CD4-positive, alpha-beta T cell treated with Interleukin-15 for 1 hour (primary cell): ENCODE measurements around the gene NRN1L.
"Not testable (repeated sequence)": the region's sequence is repeated elsewhere in the genome, so short reads cannot be mapped to it uniquely, and the experiment has no call there.

ENCODE experiments used
- DNase-seq: peaks from one replicate; pipeline ENCODE4 v3.0.0-alpha.2; 2020

NRN1L gene

DNA sequence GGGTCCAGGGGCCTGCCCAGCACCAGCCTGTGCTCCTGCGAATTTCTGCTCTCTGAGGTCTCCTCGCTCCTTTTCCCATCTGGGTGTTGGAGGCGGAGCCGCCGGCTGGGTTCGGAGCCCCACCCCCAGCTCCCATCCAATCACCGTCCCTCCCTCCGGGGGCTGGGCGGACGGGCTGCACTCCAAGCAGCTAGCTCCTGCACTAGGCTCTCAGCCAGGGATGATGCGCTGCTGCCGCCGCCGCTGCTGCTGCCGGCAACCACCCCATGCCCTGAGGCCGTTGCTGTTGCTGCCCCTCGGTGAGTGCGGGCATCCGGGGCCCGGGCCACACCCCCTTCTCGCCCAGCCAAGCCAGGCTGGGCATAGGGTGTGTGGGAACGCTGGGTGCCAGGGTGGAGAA, at the start of gene NRN1L:
TSS of gene NRN1L (plus strand) at position 202 of the 400 bp plus-strand sequence. CDS start at position 221, 19 bp downstream.
- DNase-seq, result no peak

DNA sequence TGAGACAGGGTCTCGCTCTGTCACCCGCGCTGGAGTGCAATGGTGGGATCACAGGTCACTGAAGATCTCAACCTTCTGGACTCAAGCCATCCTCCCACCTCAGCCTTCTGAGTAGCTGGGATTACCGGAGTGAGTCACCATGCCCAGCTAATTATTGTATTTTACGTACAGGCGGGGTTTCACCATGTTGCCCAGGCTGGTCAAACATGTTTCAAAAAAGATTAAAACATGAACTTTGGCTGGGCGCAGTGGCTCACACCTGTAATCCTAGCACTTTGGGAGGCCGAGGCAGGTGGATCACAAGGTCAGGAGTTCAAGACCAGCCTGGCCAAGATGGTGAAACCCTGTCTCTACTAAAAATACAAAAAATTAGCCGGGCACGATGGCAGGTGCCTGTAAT, 47.5 kb upstream of the NRN1L start:
- not testable (repeated sequence) for DNase-seq

DNA sequence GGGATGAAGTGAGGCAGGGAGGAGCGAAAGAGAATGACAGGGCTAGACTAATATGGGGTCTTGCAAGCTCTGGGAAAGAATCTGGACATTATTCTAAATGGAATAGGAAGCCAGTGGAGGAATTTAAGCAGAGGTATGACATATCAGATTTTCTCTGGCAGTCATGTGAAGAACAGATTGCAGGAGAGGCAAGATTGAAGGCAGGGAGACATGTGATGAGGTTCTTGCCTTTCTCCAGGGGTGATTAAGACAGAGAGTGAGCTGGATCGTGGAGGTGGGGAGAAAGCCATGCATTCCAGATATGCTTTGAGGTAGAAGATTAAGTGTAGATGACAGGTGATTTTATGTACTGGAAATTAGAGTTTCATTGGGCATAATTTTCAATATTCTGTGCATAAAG, 46.9 kb upstream of the NRN1L start:
- DNase-seq, result no peak

DNA sequence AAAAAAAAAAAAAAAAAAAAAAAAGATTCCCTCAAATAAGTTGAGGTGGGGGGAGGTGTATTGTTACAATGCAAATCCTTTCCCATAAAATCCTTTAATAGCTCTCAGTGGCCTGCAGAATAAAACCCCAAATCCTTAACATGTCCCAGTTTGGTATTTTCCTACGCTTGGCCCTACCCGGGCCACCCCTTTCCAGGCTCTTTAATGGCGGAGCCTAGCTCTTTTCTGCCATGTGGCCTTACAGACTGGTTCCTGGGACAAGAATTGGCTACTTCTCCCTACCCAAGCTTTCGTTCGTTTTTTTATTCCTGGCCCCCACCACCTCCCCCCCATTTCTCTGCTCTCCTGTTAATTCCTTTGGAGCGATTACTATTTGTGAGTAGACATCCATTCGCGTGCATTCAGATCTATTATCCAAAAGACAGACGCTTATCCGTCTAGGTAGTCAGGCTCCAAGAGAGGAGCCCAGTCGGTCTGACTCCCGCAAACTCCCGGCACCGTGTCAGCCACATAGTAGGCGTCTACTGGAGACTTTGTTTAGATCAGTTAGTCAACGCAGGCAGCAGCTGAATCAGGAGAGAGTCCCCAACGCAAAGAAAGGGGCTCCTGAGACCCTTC, 43.4 kb upstream of the NRN1L start:
- no peak for DNase-seq

DNA sequence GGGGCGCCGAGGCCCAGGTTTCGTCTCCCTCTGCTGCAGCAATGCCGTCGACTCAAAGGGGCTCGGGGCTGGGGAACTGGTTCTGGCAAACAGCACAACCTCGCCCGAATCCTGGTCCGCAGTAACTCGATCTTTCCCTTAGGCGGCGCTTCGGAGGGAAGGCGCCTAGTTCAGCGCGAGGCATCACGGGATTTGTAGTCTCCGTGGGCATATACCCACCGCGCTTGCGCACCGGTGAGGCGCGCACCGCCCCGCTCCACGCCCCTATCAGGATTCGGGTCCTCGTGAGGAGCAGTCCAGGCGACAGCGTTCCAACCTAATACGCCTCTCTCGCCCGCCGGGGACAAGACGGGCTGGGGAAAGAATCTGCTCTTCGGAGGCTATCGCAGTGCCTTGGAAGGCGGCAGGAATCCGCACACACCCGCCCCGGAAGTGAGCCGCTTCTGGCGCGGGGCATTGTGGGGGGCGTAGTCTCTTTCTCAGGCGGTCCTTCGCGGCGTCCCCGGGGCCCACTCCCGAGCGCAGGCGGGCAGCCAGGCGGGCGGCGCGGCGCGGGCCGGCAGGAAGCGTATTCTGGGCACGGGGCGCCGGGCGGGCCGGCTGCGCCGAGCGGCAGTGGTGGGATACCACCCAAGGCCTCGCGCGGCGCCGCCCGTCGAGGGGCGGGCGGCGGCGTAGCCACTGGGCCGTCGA, 42.7 kb upstream of the NRN1L start, which contains the start of gene THAP11:
TSS of gene THAP11 (plus strand) at position 505 of the 693 bp plus-strand sequence. CDS start 235 bp downstream, outside the sequence.
- peak; percentile 91 for DNase-seq

DNA sequence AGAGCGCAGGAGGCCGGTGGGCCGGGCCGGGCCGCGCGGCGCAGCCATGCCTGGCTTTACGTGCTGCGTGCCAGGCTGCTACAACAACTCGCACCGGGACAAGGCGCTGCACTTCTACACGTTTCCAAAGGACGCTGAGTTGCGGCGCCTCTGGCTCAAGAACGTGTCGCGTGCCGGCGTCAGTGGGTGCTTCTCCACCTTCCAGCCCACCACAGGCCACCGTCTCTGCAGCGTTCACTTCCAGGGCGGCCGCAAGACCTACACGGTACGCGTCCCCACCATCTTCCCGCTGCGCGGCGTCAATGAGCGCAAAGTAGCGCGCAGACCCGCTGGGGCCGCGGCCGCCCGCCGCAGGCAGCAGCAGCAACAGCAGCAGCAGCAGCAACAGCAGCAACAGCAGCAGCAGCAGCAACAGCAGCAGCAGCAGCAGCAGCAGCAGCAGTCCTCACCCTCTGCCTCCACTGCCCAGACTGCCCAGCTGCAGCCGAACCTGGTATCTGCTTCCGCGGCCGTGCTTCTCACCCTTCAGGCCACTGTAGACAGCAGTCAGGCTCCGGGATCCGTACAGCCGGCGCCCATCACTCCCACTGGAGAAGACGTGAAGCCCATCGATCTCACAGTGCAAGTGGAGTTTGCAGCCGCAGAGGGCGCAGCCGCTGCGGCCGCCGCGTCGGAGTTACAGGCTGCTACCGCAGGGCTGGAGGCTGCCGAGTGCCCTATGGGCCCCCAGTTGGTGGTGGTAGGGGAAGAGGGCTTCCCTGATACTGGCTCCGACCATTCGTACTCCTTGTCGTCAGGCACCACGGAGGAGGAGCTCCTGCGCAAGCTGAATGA, 42.0 kb upstream of the NRN1L start:
- DNase-seq, result peak; percentile 62

DNA sequence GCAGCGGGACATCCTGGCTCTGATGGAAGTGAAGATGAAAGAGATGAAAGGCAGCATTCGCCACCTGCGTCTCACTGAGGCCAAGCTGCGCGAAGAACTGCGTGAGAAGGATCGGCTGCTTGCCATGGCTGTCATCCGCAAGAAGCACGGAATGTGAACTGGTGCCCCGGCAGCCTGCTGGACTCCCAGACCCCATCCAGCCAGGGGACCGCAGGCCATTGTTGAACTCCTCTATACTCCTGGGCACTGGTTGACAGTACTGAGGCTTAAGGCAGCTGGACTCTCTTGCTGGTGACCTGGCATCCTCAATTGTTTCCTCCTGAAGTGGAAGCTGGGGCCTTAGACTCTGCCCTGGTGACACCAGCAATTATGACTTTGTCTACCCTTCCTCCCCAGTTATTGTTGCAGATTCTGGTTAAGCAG, 41.3 kb upstream of the NRN1L start:
- no peak for DNase-seq

DNA sequence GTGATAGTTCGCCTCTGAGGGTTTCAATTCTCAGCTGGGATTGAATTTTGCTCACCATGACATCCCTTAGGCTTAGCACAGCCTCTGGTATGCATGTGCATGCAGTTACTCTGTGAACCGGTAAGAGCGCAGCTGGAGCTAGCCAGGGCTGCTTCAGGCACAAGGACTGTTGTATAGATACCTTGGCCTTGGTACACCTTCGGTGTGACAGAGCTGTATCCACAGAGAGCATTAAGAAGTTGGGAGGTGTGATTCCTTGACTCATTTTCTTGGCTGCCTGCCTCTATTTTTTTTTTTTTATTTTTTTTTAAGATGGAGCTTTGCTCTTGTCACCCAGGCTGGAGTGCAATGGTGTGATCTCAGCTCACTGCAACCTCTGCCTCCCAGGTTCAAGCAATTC, 40.2 kb upstream of the NRN1L start:
- DNase-seq, result no peak

DNA sequence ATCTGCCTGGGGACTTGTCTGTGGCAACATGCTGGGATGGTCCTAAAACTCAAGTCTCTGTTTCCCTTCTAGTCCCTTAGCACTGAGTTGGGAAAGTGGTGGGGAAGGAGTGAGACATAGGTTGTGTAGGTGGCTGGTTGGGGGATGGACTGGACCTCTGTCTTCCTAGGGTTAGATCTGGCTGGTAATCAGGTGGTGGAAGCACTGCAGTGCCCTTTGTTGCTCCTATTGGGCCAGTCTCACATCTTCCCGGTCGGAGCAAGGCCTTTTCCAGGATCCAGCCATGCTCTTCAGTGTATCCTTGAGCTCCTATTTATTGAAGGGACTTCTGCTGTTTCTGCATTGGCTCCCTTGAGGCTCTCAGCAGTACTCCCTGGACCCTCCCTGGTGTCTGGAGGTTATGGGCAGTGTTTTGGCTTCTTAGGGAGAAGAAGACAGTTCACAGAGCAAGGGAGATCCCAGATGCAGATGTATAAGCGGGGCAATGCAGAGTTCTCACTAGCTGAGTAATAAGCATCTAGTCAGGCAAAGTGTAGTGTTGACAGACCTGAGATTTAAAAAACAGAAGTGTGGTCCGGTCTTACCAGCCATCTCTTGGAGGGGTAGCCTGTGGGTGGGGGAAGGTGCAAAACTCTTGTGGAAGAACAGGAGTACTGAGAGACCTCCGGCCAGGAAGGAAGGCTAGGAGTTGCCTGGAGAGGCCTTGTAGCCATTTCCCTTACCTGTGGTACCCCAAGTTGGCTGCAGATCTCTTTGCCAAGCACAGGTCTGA, 39.2 kb upstream of the NRN1L start:
- no peak for DNase-seq

DNA sequence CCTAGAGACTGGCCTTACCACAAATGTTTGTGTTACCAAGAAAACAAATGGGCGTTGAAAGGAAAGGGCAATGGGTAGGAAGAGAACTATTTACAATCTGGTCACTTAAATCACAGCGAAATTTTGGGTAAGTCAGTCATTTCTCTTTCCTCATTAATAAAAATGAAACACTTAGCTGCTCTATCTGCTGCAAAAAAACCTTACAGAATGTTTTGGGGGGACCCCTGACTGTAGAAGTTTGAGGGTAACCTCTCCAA, 38.7 kb upstream of the NRN1L start:
- DNase-seq, result no peak

DNA sequence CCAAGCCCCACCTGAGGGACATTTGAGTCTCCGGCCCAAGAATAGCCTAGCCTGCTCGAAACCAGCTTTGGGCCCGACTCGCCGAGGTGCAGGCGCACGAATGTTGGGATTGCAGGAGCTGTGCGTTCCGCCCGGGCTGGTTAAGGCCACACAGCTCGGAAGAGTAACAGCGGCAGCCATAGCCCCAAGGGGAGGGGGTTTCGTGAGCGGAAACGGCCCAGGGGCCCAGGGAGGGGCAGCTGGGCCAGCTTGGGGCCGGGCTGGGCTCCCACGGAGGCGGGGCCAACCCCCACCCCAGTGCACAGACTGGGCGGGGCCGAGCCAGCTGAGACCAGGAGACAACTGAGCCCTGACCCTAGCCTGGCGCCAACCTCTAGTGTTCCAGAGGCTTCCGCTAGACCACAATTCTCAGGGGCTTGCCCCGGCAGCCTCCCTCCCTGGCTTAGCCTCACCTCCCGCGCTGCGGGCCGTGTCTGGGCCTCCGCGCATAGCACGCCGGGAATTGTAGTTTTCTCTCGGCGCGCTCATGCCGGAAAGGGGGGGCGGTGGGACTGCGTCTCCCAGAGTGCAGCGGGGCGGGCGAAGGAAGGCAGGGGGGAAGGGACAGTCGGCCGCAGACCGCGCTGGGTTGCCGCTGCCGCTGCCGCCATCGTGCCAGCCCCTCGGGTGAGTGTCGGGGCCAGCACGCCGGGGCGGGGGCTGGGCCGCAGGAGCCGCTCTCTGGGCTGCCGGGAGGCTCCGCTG, 38.2 kb upstream of the NRN1L start, which contains the start of gene NUTF2:
TSS of gene NUTF2 (plus strand) at position 614 of the 744 bp plus-strand sequence. CDS start 18,198 bp downstream, outside the sequence.
- DNase-seq, result peak; percentile 94

DNA sequence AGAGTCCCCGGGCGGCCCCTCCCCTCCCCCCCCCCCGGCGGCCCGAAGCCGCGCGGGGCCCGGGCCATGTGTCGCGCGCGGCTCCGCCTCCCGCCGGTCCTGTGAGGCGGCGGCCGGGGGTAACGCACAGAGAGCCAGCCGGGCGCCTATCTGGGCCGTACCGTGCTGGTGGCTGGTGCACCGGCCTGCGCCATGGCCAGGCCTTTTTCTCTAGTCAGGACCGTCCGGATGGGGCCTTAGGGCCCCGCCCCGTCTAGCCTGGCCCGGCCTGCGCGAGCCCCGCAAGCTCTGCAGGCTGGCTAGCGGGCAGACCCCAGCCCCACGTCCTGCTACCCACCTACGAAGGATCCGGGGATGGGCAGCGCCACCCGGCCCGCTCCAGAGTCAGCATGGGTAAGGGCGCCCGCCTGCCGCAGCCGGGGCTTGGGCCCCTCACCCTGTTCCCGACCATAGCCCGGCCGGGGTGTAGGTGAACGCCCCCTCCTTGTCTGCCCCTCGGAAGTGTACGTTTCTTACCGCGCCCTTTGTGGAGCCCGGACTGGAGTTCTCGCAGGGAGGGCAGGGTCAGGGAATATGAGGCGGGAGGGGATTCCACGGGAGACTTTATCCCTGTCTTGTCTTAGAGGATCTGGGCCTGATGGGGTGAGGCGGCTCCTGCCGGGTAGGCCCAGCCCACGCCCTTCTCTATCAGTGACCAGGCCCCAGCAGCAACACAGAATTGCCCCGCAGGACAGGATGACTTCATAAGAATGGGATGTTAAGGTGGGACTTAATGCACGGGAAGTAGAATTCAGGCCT, 37.4 kb upstream of the NRN1L start, which contains the start of gene CENPT:
TSS of gene CENPT (minus strand) at position 630 of the 798 bp plus-strand sequence. CDS start 13,834 bp downstream, outside the sequence.
- no peak for DNase-seq

DNA sequence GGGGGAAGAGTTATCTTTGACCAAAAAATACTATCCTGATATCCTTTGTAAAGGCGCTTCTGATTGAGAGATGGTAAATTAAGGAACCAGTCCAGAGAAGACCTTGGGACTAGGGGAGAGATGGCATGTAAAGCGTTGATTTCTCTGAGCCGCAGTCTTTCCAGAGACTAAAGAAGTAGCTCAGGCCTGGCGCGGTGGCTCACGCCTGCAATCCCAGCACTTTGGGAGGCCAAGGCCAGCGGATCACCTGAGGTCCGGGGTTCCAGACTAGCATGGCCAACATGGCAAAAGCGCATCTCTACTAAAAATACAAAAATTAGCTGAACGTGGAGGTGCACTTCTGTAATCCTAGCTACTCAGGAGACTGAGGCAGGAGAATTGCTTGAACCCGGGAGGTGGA, 36.6 kb upstream of the NRN1L start:
- DNase-seq, result no peak

DNA sequence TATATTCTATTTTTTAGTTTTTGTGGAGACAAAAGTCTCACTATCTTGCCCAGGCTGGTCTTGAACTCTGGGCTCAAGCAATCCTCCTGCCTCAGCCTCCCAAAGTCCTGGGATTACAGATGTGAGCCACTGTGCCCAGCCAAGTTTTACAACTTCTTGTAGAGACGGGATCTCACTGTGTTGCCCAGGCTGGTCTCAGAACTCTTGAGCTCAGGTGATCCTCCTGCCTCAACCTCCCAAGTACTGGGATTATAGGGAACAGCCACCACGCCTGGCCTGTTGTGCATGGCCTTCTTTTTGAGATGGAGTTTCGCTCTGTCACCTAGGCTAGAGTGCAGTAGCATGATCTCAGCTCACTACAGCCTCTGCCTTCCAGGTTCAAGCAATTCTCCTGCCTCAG, 31.0 kb upstream of the NRN1L start:
- DNase-seq, result no peak

DNA sequence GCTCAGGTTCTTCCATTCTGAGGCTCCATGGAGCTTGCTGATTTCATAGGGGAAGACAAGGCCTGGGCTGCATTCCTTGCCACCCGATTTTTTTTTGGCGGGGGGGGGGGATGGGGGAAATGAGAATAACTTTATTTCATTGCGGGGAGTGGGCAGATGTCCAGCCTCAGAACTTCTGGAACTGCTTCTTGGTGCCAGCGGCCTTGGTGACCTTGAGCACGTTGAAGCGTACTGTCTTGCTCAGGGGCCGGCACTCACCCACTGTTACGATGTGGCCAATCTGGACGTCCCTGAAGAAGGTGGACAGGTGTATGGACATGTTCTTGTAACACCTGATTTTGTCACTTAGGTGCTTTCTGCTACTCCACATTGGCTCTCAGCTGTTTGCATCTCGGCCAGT, 28.9 kb upstream of the NRN1L start:
- no peak for DNase-seq

DNA sequence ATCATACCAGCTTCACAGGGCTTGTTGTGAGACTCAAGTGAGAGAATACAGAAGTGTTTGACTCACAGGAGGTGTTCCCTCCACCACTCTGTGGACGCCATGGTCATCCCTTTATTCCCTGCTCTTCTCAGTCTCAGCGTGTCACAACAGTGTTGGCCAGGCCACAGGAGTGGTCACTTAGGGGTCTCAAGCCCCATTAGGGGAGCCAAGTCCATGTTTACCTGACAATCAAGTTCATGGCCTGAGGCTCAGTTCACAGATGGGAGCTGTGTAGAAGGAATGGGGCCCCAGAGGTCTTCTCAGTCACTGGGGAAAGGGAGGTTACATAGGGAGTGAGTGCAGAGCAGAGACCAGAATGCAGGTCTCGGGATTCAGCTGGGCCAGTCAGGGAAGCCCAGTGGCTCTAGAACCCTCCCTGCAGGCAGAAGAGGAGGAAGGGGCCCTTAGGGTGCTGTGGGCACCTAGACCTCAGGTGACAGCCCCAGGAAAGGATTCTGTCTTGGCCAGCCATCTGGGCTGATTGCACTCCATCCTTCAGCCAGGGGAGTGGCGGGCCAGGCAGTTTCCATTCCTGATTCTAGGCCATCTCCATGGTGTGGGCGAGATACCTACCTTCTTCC, 27.6 kb upstream of the NRN1L start:
- DNase-seq, result no peak

DNA sequence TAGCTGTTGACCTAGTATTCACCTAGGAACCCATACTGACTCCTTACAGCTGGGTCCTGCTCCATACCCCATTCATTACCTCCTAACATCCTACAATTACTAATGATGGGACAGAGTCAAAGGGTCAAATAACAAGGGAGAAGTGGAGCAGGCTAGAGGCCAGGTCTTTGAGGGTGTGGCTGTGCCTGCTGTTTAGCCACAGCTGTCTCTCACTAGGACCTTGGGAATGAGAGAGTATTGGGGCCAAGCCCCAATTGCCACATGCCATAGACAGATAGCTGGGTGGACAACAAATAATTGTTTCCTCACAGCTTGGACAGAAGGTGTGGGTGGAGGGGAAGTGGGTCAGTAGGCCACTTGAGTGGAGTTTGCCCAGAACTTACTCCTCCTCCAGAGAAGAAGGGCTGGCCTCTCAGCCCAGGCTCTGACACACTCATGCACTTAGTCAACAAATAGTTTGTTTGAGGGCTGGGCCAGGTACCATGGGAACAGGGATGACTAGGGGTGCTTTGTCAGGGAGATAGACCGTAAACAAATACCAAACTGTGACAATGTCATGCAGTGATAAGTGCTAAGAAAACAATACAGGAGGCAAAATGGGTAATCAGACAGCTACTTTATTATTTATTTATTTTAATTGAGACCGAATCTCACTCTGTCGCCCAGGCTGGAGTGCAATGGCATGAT, 27.0 kb upstream of the NRN1L start:
- DNase-seq, result peak; percentile 55

DNA sequence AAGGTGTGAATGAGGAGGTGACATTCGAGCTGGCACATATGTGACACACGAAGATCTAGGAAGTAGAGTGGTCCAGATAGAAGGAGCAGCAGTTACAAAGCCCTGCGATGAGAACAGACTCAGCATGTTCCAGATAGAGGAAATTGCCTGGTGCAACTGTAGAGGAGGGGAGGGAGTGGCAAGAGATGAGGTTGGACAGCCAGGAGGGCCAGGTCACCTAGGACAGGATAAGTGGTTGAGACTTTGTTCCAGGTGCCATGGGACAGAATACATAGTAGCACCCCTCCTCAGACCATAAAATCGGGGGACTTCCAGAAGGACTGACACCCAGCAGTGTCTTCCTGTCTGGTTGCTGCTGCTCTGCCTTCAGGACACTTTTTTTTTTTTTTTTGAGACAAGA, 26.2 kb upstream of the NRN1L start:
- no peak for DNase-seq

DNA sequence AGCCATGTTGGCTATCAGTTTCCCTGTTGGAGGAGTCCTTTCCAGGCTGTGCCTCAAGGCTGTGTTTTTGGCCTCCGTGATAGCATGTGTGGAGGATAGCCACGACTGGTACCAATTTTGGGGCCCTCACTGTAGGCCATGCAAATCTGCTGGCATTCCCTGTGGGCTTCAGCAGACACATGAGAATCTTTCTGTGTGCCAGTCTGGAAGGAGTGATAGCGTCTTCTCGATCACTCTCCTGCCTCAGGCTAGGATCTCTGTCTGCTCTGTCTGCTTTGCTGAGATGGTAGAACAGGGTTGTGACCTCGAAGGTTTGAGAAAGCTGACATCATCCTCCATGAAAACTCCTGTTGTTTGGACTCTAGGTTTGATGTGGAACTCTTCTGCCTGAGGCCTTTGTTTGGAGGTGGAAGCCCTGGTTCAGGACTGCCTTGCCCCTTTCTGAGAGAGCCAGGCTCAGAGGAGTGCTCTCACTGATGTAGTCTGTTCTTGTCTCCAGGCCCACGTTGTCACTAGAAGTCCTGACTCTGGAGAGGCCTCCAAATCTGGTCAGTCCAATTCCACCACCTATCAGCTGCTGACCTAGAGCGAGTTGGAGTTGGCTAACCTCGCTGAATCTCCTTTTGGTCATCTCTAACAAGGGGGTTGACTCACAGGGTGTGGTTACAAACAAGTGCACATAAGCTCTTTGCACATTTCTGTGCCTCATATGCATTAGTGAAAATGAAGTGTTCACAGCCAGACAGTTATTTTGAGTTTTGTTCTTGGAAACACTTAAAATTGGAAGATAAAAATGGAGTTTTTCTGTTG, 23.9 kb upstream of the NRN1L start:
- DNase-seq, result no peak
